IMR-90 (cell line): ENCODE results near the gene ITGB4. TPM values are rescaled to one million over a fixed set of nuclear protein-coding genes. Genes with fewer than 3 reads are reported as not detected.

ENCODE experiments used
- ATAC-seq: fragments of 200-7000 bp; cut with Tn5 transposase; 2 replicates; pipeline ENCODE4 v1.9.1; 2020; ENCODE audit warnings: low read depth, mild to moderate bottlenecking, moderate library complexity
- BruUV-seq: library from RNA; stranded (reverse); fragments of 400-500 nt; replicated peaks from 2 replicates; lab custom pipeline; 2021; lab: Mats Ljungman, UMichigan
- CTCF ChIA-PET: fragments of 300-600 bp; formaldehyde crosslinking; extraction: SDS; loops from one replicate; lab custom pipeline; 2021; ENCODE audit warnings: antibody characterized with exemption; lab: Yijun Ruan, JAX
- POLR2A ChIA-PET: fragments of 300-600 bp; sonication (Branson Sonifier 250); formaldehyde crosslinking; loops from one replicate; lab custom pipeline; 2022; ENCODE audit warnings: antibody characterized with exemption; ENCODE audit not compliant: unreplicated experiment; lab: Charles Lee
- DNase-seq: peaks from one replicate; pipeline ENCODE4 v3.0.0; 2013
- H2AFZ ChIP-seq: replicated peaks from 2 replicates; pipeline ENCODE3; 2013; ENCODE audit warnings: low read length, mild to moderate bottlenecking; ENCODE audit not compliant: poor library complexity
- H2AK5ac ChIP-seq: 2 replicates; pipeline ENCODE4 v1.6.1; 2013; ENCODE audit warnings: low read depth, low read length, inconsistent platforms
- H2AK9ac ChIP-seq: replicated peaks from 2 replicates; pipeline ENCODE3; 2013; ENCODE audit warnings: mild to moderate bottlenecking, low read depth, low read length, moderate library complexity; ENCODE audit not compliant: poor library complexity
- H2BK120ac ChIP-seq: 2 replicates; pipeline ENCODE4 v1.6.1; 2013; ENCODE audit warnings: low read depth, low read length, inconsistent platforms
- H2BK15ac ChIP-seq: 3 replicates; pipeline ENCODE4 v1.6.1; 2013; ENCODE audit warnings: low read depth, low read length, inconsistent platforms
- H2BK20ac ChIP-seq: 2 replicates; pipeline ENCODE4 v1.6.1; 2013; ENCODE audit warnings: low read depth, mild to moderate bottlenecking, inconsistent platforms, low read length, moderate library complexity
- H2BK5ac ChIP-seq: 2 replicates; pipeline ENCODE4 v1.6.1; 2013; ENCODE audit warnings: mild to moderate bottlenecking, low read depth, low read length, inconsistent platforms; ENCODE audit not compliant: poor library complexity, severe bottlenecking
- H3K14ac ChIP-seq: replicated peaks from 2 replicates; pipeline ENCODE4 v1.6.1; 2013; ENCODE audit warnings: low read depth, low read length, inconsistent platforms
- H3K18ac ChIP-seq: 2 replicates; pipeline ENCODE4 v1.6.1; 2013; ENCODE audit warnings: low read depth, low read length, control low read depth
- H3K23ac ChIP-seq: 2 replicates; pipeline ENCODE4 v1.6.1; 2013; ENCODE audit warnings: low read depth, low read length, inconsistent platforms
- H3K27ac ChIP-seq: 2 replicates; pipeline ENCODE4 v1.5.1; 2013; ENCODE audit warnings: mild to moderate bottlenecking, control low read depth, low read length; ENCODE audit not compliant: insufficient read depth
- H3K27me3 ChIP-seq: 2 replicates; pipeline ENCODE4 v1.6.1; 2013; ENCODE audit warnings: low read length; ENCODE audit not compliant: control insufficient read depth, insufficient read depth
- H3K36me3 ChIP-seq: 2 replicates; pipeline ENCODE4 v1.6.1; 2013; ENCODE audit warnings: low read length, mixed read lengths; ENCODE audit not compliant: control insufficient read depth, insufficient read depth
- H3K4ac ChIP-seq: 2 replicates; pipeline ENCODE4 v1.6.1; 2013; ENCODE audit warnings: low read depth, low read length, inconsistent platforms
- H3K4me1 ChIP-seq: 2 replicates; pipeline ENCODE4 v1.6.1; 2013; ENCODE audit warnings: low read length, mixed read lengths; ENCODE audit not compliant: control insufficient read depth, insufficient read depth
- H3K4me2 ChIP-seq: 2 replicates; pipeline ENCODE4 v1.6.1; 2013; ENCODE audit warnings: low read depth, mild to moderate bottlenecking, control low read depth, low read length, moderate library complexity
- H3K4me3 ChIP-seq: 2 replicates; pipeline ENCODE4 v1.5.1; 2013; ENCODE audit warnings: low read depth, mild to moderate bottlenecking, control low read depth, low read length, moderate library complexity; ENCODE audit not compliant: insufficient read depth
- H3K56ac ChIP-seq: 2 replicates; pipeline ENCODE4 v1.6.1; 2013; ENCODE audit warnings: low read length, inconsistent platforms; ENCODE audit not compliant: insufficient read depth; ENCODE audit errors: extremely low read depth
- H3K79me1 ChIP-seq, 2 experiments: 2 replicates each; pipeline ENCODE4 v1.6.1; 2013; ENCODE audit warnings: low read length in 2 of 2, inconsistent platforms in 1 of 2, low read depth in 1 of 2
- H3K9ac ChIP-seq: 2 replicates; pipeline ENCODE4 v1.6.1; 2013; ENCODE audit warnings: low read depth, low read length, control low read depth
- H3K9me1 ChIP-seq: 2 replicates; pipeline ENCODE4 v1.6.1; 2013; ENCODE audit warnings: low read length, inconsistent platforms; ENCODE audit not compliant: insufficient read depth
- H3K9me3 ChIP-seq: 2 replicates; pipeline ENCODE4 v1.6.1; 2013; ENCODE audit warnings: low read length; ENCODE audit not compliant: control insufficient read depth, insufficient read depth
- H4K20me1 ChIP-seq: 2 replicates; pipeline ENCODE4 v1.6.1; 2013; ENCODE audit warnings: low read length, inconsistent platforms; ENCODE audit not compliant: insufficient read depth
- H4K5ac ChIP-seq: 2 replicates; pipeline ENCODE4 v1.6.1; 2013; ENCODE audit warnings: mild to moderate bottlenecking, low read depth, low read length, control low read depth
- H4K8ac ChIP-seq, 2 experiments: 2 replicates each; pipeline ENCODE4 v1.6.1; 2013; ENCODE audit warnings: low read depth in 2 of 2, low read length in 2 of 2, control low read depth in 1 of 2, inconsistent platforms in 1 of 2
- H4K91ac ChIP-seq: 2 replicates; pipeline ENCODE4 v1.6.1; 2013; ENCODE audit warnings: low read depth, low read length, inconsistent platforms; ENCODE audit not compliant: insufficient read depth
- CEBPB ChIP-seq: IDR thresholded peaks from 2 replicates; pipeline ENCODE4 v1.6.1; 2012; ENCODE audit warnings: low read depth, low read length, improper control_type of control experiment
- RAD21 ChIP-seq: IDR thresholded peaks from 2 replicates; pipeline ENCODE4 v1.6.1; 2012; ENCODE audit warnings: low read length, improper control_type of control experiment
- WGBS, 2 experiments: methylation state at CpG; one replicate each; pipeline versions ENCODE4 v1.1.5 to v1.1.7; 2013; ENCODE audit warnings: missing lambda C conversion rate in 2 of 2; ENCODE audit not compliant: insufficient read length in 1 of 2; ENCODE audit errors: extremely low coverage in 2 of 2; 5-methylcytosine and 5-hydroxymethylcytosine counted together
- dilution Hi-C: fragments of 300-500 bp; cut with HindIII; formaldehyde crosslinking; loops from one replicate; pipeline ENCODE4 v1.14.3; 2018; ENCODE audit warnings: low sequenced_read_pairs; ENCODE audit not compliant: unreplicated experiment
- in situ Hi-C: fragments of 300-500 bp; cut with MboI; formaldehyde crosslinking; loops from 3 replicates; pipeline ENCODE4 v1.14.3; 2019; ENCODE audit warnings: low sequenced_read_pairs, inconsistent platforms, mixed read lengths
- intact Hi-C: fragments of 100-400 bp; cut with micrococcal nuclease; formaldehyde crosslinking; loops from 2 replicates; pipeline ENCODE4 v1.10.0; 2022
- polyA plus RNA-seq, 3 experiments: library from polyadenylated mRNA; depleted of rRNA; stranded (reverse); fragments of >200 nt; gene quantifications; 2 replicates each; pipeline ENCODE4 v1.2.3, GENCODE V29; 2012; ENCODE audit warnings: low replicate concordance in 1 of 3
- total RNA-seq: library from RNA; depleted of rRNA; stranded (reverse); fragments of >200 nt; gene quantifications from 2 replicates; pipeline ENCODE4 v1.2.3, GENCODE V29; 2012
- TF ChIP-seq, protein P1 (sequence below): conservative IDR thresholded peaks from 2 replicates; pipeline ENCODE4 v1.5.1; 2012; ENCODE audit warnings: mild to moderate bottlenecking, low read depth, low read length, improper control_type of control experiment

ITGB4 gene
- total and polyA plus RNA-seq, 2 of the 4 experiments (the other 2 are of a cell fraction) = under 0.01 to 0.27 TPM

DNA sequence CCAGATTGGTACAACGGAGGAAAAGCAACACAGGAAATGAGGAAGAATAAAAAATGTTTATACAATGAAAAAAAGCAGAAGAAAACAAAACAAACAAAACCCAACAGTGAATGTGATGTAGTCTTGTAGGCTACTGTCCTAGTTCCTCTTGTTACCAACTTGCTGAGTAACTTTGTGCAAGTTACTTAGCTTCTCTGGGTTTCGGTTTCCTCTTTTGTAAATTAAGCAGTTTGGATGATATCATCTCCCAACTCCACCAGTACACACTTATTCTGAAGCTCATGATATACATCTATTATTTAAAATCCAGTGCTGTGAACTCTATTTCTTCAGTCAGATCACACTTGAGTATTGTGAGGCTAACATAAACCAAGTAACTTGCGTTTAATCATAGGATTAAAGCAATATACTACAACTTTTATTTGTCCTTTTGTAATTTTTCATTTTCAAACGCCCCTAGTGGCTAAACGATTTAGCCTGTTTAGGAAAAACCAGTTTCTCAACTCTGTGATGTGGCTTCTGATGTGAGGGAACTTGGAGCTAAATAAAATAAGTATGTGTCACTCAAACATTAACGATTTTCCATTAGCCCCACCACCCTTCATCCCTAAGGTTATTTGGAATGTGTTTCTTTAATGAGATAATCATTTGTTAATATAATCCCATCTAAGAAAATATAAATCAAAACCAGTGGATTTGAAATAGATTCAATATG lies 62.0 kb downstream of the ITGB4 start:
- H3K56ac ChIP-seq = peak overlapping the region; percentile 29
- peak overlapping the region; percentile 62 for H4K91ac ChIP-seq
- H3K9me3 ChIP-seq = no peaks in the 10 kb centered on the region
- DNase-seq (peak; percentile 64), ATAC-seq (no peak)
- no peaks in the 10 kb centered on the region for H3K27me3 ChIP-seq
- peak overlapping the region; percentile 90; the same call in 1 of the 2 replicates for H3K4me2 ChIP-seq
- ChIA-PET CTCF (interaction anchor here (0.5 to 1.8 kb wide), 11 partner anchors 9 to 113 kb away, joined by 3 to 7 read pairs (median 4); partner anchors contain the start of genes TRIM65 and WBP2), POLR2A (interaction anchor here (0.6 kb wide), 1 partner anchor 14 kb away, joined by 3 read pairs; no protein-coding TSS in a partner anchor)
- H2BK5ac ChIP-seq = peak overlapping the region; percentile 92
- H3K27ac ChIP-seq = peak overlapping the region; percentile 21; the same call in 1 of the 2 replicates
- peak overlapping the region; percentile 11; the same call in 1 of the 2 replicates for H3K23ac ChIP-seq
- H3K9ac ChIP-seq = peak overlapping the region; percentile 66; the same call in 1 of the 2 replicates
- H3K79me1 ChIP-seq = peaks cover 16 to 39% of the 10 kb centered on the region in 2 experiments
- H2AK5ac ChIP-seq = no peak overlapping the region
- H2BK20ac ChIP-seq = peak overlapping the region; percentile 72; the same call in 1 of the 2 replicates
- intact Hi-C loops = loop anchor here (5.0 to 10.0 kb wide), 2 partner anchors 44 to 92 kb away; partner anchors contain the start of gene TRIM47
- no peak overlapping the region for H2AK9ac ChIP-seq
- H3K4ac ChIP-seq = peak overlapping the region; percentile 43; the same call in 1 of the 2 replicates
- H3K14ac ChIP-seq = peak overlapping the region; percentile 54
- dilution Hi-C loops = no loop called here
- WGBS, 2 experiments = no CpG with 5 or more reads among the region's 6 CpGs
- H3K18ac ChIP-seq = peak overlapping the region; percentile 86
- H2BK120ac ChIP-seq = peak overlapping the region; percentile 86
- H2AFZ ChIP-seq = no peak overlapping the region
- in situ Hi-C loops = no loop called here
- H3K9me1 ChIP-seq = peaks cover 12% of the 10 kb centered on the region
- peaks cover 8% of the 10 kb centered on the region for H3K36me3 ChIP-seq
- TF ChIP-seq, protein P1, sequence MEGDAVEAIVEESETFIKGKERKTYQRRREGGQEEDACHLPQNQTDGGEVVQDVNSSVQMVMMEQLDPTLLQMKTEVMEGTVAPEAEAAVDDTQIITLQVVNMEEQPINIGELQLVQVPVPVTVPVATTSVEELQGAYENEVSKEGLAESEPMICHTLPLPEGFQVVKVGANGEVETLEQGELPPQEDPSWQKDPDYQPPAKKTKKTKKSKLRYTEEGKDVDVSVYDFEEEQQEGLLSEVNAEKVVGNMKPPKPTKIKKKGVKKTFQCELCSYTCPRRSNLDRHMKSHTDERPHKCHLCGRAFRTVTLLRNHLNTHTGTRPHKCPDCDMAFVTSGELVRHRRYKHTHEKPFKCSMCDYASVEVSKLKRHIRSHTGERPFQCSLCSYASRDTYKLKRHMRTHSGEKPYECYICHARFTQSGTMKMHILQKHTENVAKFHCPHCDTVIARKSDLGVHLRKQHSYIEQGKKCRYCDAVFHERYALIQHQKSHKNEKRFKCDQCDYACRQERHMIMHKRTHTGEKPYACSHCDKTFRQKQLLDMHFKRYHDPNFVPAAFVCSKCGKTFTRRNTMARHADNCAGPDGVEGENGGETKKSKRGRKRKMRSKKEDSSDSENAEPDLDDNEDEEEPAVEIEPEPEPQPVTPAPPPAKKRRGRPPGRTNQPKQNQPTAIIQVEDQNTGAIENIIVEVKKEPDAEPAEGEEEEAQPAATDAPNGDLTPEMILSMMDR = peak; percentile 70
- 0 out of 2 replicates have a peak, but pooled peaks have one; percentile 4 for TF ChIP-seq CEBPB
- TF ChIP-seq RAD21 = no peak
- peak overlapping the region; percentile 93; the same call in 1 of the 2 replicates for H4K5ac ChIP-seq
- peaks cover 14% of the 10 kb centered on the region for H4K20me1 ChIP-seq
- H2BK15ac ChIP-seq = 0 out of 3 replicates have a peak overlapping the region, but pooled peaks have one; percentile 38
- peak overlapping the region; percentile 24; the same call in 1 of the 2 replicates for H3K4me3 ChIP-seq
- no TSS peak for BruUV-seq
- peak overlapping the region; percentile 74 to 92 for H4K8ac ChIP-seq
- peaks cover 16% of the 10 kb centered on the region for H3K4me1 ChIP-seq
